HepG2 (cell line): ENCODE results near the gene RDH14. TPM values are rescaled to one million over a fixed set of nuclear protein-coding genes. Genes with fewer than 3 reads are reported as not detected.

Experiments
- ATAC-seq: fragments of 200-7000 bp; cut with Tn5 transposase; 3 replicates; pipeline ENCODE4 v1.9.1; 2020; ENCODE audit warnings: mild to moderate bottlenecking, moderate library complexity
- BruUV-seq: library from RNA; stranded (reverse); fragments of 400-500 nt; replicated peaks from 2 replicates; lab custom pipeline; 2021; lab: Mats Ljungman, UMichigan
- CTCF ChIA-PET: fragments of 300-600 bp; formaldehyde crosslinking; extraction: SDS; loops from one replicate; lab custom pipeline; 2021; ENCODE audit warnings: low total read pairs, inconsistent platforms, low intra/inter-chr PET ratio; lab: Yijun Ruan, JAX
- POLR2A ChIA-PET: fragments of 350-600 bp; sonication (Branson Sonifier 250); formaldehyde crosslinking; loops from one replicate; lab custom pipeline; 2020; ENCODE audit warnings: antibody characterized with exemption, inconsistent platforms; lab: Yijun Ruan, JAX
- DNase-seq: peaks from one replicate; pipeline ENCODE4 v3.0.0-alpha.2; 2015; ENCODE audit warnings: low spot score
- FAIRE-seq: peaks from 3 replicates; lab custom pipeline; 2011; peaks lifted over from hg19 to GRCh38; lab: Jason Lieb, UNC
- H2AFZ ChIP-seq: one replicate; pipeline ENCODE4 v1.6.1; 2011; ENCODE audit warnings: low read length, inconsistent platforms
- H3K27ac ChIP-seq: fragments of 300-600 bp; 3 replicates; pipeline ENCODE4 v1.8.0; 2011; ENCODE audit warnings: mixed run types, mild to moderate bottlenecking, mixed read lengths, low read length, inconsistent platforms; ENCODE audit not compliant: insufficient read depth; ENCODE audit errors: extremely low read length
- H3K27me3 ChIP-seq, 2 experiments: fragments of 200-600 bp in 1 of 2; 2 replicates in 1 of 2; 3 replicates in 1 of 2; pipeline versions ENCODE4 v1.6.0 to v1.8.0; 2011; ENCODE audit warnings: low read length in 2 of 2, mild to moderate bottlenecking in 2 of 2, moderate library complexity in 2 of 2, inconsistent platforms in 1 of 2; ENCODE audit not compliant: insufficient read depth in 2 of 2, control insufficient read depth in 1 of 2
- H3K36me3 ChIP-seq, 2 experiments: fragments of 200-600 bp in 1 of 2; replicated peaks in 1 of 2; 2 replicates in 1 of 2; 3 replicates in 1 of 2; pipeline versions ENCODE4 v1.5.1 to v1.8.0; 2011; ENCODE audit warnings: low read length in 2 of 2, inconsistent platforms in 1 of 2; ENCODE audit not compliant: insufficient read depth in 2 of 2, control insufficient read depth in 1 of 2
- H3K4me1 ChIP-seq: 2 replicates; pipeline ENCODE4 v1.5.1; 2012; ENCODE audit warnings: low read length, inconsistent platforms; ENCODE audit not compliant: insufficient read depth
- H3K4me2 ChIP-seq: 2 replicates; pipeline ENCODE4 v1.6.0; 2011; ENCODE audit warnings: low read depth, low read length, inconsistent platforms
- H3K4me3 ChIP-seq, 3 experiments: fragments of 200-600 bp in 1 of 3; sonication (generic), shearing (Covaris generic) in 1 of 3; replicated peaks in 1 of 3; 2 replicates each; pipeline ENCODE4 v1.5.1; 2011 to 2016; ENCODE audit warnings: low read length in 3 of 3, inconsistent platforms in 2 of 3, low read depth in 2 of 3, mild to moderate bottlenecking in 2 of 3, control low read depth in 1 of 3, mixed read lengths in 1 of 3; ENCODE audit not compliant: insufficient read depth in 1 of 3
- H3K79me2 ChIP-seq: one replicate; pipeline ENCODE4 v1.6.1; 2011; ENCODE audit warnings: low read length, inconsistent platforms; ENCODE audit not compliant: insufficient read depth
- H3K9ac ChIP-seq: 2 replicates; pipeline ENCODE4 v1.6.0; 2011; ENCODE audit warnings: mild to moderate bottlenecking, low read depth, low read length, inconsistent platforms; ENCODE audit not compliant: insufficient read depth
- H3K9me3 ChIP-seq: 2 replicates; pipeline ENCODE4 v1.5.1; 2012; ENCODE audit warnings: mild to moderate bottlenecking, low read length
- H4K20me1 ChIP-seq: 2 replicates; pipeline ENCODE4 v1.6.0; 2011; ENCODE audit warnings: inconsistent platforms, mild to moderate bottlenecking, low read length, moderate library complexity; ENCODE audit not compliant: insufficient read depth
- ATAD3A ChIP-seq: sonication (generic); formaldehyde crosslinking; IDR thresholded peaks from 2 replicates; pipeline ENCODE4 v1.4.0; 2020; ENCODE audit warnings: missing genetic modification reagents
- ATF2 ChIP-seq: sonication (generic); formaldehyde crosslinking; IDR thresholded peaks from 2 replicates; pipeline ENCODE4 v1.4.0; 2020; ENCODE audit warnings: missing genetic modification reagents
- CEBPB ChIP-seq: IDR thresholded peaks from 2 replicates; pipeline ENCODE4 v1.6.1; 2011; ENCODE audit warnings: low read depth, low read length, improper control_type of control experiment, borderline replicate concordance
- HDAC6 ChIP-seq: fragments of 200-600 bp; sonication (generic); IDR thresholded peaks from 2 replicates; pipeline ENCODE4 v1.7.0; 2017; ENCODE audit warnings: mild to moderate bottlenecking, antibody characterized with exemption, low read length, low read depth
- HOXA5 ChIP-seq: sonication (generic); formaldehyde crosslinking; IDR thresholded peaks from 2 replicates; pipeline ENCODE4 v1.4.0; 2020; ENCODE audit warnings: missing genetic modification reagents
- PCBP2 ChIP-seq: fragments of 200-400 bp; formaldehyde crosslinking; optimal IDR thresholded peaks from 2 replicates; pipeline ENCODE3; 2018; ENCODE audit warnings: low read length, low read depth; ENCODE audit not compliant: poor library complexity, severe bottlenecking
- ZKSCAN1 ChIP-seq: fragments of 150-350 bp; IDR thresholded peaks from 2 replicates; pipeline ENCODE4 v1.6.1; 2014; ENCODE audit warnings: low read length
- ZNF414 ChIP-seq: sonication (generic); formaldehyde crosslinking; IDR thresholded peaks from 2 replicates; pipeline ENCODE4 v1.5.0; 2020; ENCODE audit warnings: missing genetic modification reagents
- WGBS: methylation state at CpG from one replicate; pipeline ENCODE4 v1.1.6; 2017; ENCODE audit warnings: low lambda C conversion rate; 5-methylcytosine and 5-hydroxymethylcytosine counted together
- in situ Hi-C: cut with HindIII; loops from 2 replicates; pipeline ENCODE4 v1.10.0; 2017; ENCODE audit warnings: low pct_unique_long_range_greater_than_20kb; ENCODE audit not compliant: extremely low pct_ligation_motif_present
- intact Hi-C: fragments of 100-400 bp; cut with micrococcal nuclease; formaldehyde crosslinking; loops from one replicate; pipeline ENCODE4 v1.10.0; 2022; ENCODE audit not compliant: unreplicated experiment
- polyA plus RNA-seq, 8 experiments: library from polyadenylated mRNA; depleted of rRNA in 3 of 8; stranded (reverse) in 7 of 8; unstranded in 1 of 8; fragments of >200 nt; fragmentation: Illumina TruSeq in 4 of 8; extraction: Trizol in 4 of 8; gene quantifications; 2 replicates each; pipeline versions ENCODE4 v1.2.1 to v1.2.3, GENCODE V29; 2011 to 2016; ENCODE audit warnings: low read depth in 4 of 8, missing spikeins in 1 of 8, mixed read lengths in 1 of 8; ENCODE audit not compliant: insufficient read depth in 1 of 8
- total RNA-seq, 5 experiments: library from RNA; depleted of rRNA; stranded (reverse); fragments of >200 nt; fragmentation: Illumina TruSeq; extraction: Trizol; gene quantifications; 2 replicates each; pipeline ENCODE4 v1.2.3, GENCODE V29; 2016; ENCODE audit warnings: low read depth in 1 of 5
- TF ChIP-seq, protein P1 (sequence below): IDR thresholded peaks from 2 replicates; pipeline ENCODE4 v1.6.1; 2016; ENCODE audit warnings: missing genetic modification reagents, missing compliant biosample characterization
- TF ChIP-seq, protein P2 (sequence below): sonication (generic); formaldehyde crosslinking; IDR thresholded peaks from 2 replicates; pipeline ENCODE4 v1.4.0; 2020; ENCODE audit warnings: missing genetic modification reagents

Gene RDH14
- total and polyA plus RNA-seq, 2 of the 13 experiments (the other 11 are each of a cell fraction or from before 2014, with no cell fraction given), result 27.4 to 39.9 TPM

DNA sequence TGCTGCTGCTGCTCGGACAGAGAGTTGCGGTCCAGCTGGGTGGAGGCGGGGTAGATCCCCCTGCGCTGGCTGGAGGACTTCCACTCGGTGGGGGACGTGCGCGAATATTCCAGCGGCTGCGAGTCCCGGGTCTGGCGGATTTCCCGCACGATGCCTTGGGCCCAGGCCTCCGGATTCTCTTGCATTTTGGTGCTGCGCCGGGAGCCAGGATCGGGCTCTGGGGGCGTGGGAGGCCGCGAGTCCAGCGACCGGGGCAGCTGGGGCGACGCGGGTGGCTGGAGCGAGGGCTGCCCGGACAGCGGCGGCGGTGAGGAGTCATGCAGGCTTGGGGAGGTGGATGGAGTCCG lies 24.1 kb upstream of the RDH14 start (continued):
- TF ChIP-seq, protein P1, sequence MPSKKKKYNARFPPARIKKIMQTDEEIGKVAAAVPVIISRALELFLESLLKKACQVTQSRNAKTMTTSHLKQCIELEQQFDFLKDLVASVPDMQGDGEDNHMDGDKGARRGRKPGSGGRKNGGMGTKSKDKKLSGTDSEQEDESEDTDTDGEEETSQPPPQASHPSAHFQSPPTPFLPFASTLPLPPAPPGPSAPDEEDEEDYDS, result no peak

DNA sequence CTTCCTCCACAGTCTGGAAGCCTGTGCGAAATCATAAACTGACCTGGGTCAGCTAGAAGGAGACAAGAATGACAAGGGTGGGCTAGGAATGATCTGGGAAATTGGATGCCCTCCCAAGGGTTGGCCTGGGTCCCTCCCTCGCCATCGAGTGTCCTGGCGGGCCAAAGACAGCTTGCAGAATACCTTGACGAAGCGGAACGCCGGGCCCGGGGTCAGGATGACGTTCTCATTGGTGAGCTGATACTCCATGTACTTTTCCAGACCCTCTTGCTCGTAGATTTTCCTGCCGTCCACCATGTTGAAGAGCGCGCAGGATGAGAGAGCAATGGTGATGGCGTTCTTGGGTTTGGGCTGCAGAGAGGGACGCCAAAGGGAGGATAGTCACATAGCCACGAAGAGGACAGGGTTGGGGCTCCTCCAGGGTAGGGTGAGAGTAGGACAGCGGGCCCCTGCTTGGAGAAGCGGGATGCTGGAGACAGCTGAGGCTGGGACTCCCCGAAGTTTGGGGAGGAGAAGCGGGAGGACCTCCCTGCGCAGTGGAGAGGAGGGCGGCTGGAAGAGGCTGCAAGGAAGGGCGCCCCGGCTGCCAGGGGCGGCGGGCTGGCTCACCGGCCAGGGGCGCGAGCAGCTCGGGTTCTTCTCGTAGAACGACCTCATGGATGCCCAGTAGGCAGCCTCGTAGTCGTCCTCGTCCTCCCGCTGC lies 23.6 kb upstream of the RDH14 start:
- no peaks in the 10 kb centered on the region for H3K36me3 ChIP-seq

GRCh38 chr2:18580606-18581005 lies 20.2 kb upstream of the RDH14 start:
- CTCF ChIA-PET, result no interaction called here
- POLR2A ChIA-PET, result no interaction called here
- FAIRE-seq, result no peak

More for the DNA sequence above, 23.6 kb upstream of the RDH14 start:
- intact Hi-C loops (no loop called here), in situ Hi-C loops (no loop called here)
- WGBS, result 93% methylated on average over 36 of the region's 37 CpGs
- Histone ChIP-seq H3K79me2 (no peaks in the 10 kb centered on the region), H3K4me2 (no peak overlapping the region), H2AFZ (no peak overlapping the region), H3K27ac (no peak overlapping the region), H3K9ac (no peak overlapping the region), H3K27me3 (no peaks in the 10 kb centered on the region), H3K4me3 (no peak overlapping the region), H4K20me1 (no peaks in the 10 kb centered on the region), H3K9me3 (peaks cover 5% of the 10 kb centered on the region; the same call in 1 of the 2 replicates), H3K4me1 (no peaks in the 10 kb centered on the region)
- no peak for DNase-seq
- ChIA-PET CTCF (no interaction called here), POLR2A (no interaction called here)
- no peak for FAIRE-seq
- no peak for ATAC-seq
- TF ChIP-seq, protein P2, sequence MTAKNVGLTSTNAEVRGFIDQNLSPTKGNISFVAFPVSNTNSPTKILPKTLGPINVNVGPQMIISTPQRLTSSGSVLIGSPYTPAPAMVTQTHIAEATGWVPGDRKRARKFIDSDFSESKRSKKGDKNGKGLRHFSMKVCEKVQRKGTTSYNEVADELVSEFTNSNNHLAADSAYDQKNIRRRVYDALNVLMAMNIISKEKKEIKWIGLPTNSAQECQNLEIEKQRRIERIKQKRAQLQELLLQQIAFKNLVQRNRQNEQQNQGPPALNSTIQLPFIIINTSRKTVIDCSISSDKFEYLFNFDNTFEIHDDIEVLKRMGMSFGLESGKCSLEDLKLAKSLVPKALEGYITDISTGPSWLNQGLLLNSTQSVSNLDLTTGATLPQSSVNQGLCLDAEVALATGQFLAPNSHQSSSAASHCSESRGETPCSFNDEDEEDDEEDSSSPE (CRISPR knock-in tag), result no peak
- BruUV-seq, result no TSS peak

More at GRCh38 chr2:18580606-18581005, 20.2 kb upstream of the RDH14 start:
- Histone ChIP-seq H3K9me3 (peaks cover 11% of the 10 kb centered on the region; the same call in 1 of the 2 replicates), H3K4me2 (no peak overlapping the region), H3K9ac (no peak overlapping the region), H3K36me3 (no peaks in the 10 kb centered on the region), H3K27me3 (no peaks in the 10 kb centered on the region), H4K20me1 (no peaks in the 10 kb centered on the region), H2AFZ (no peak overlapping the region), H3K27ac (no peak overlapping the region), H3K79me2 (no peaks in the 10 kb centered on the region), H3K4me1 (no peaks in the 10 kb centered on the region), H3K4me3 (no peak overlapping the region)
- BruUV-seq, result no TSS peak
- 88% methylated on average over 3 of the region's 3 CpGs for WGBS
- in situ Hi-C loops, result no loop called here
- intact Hi-C loops, result no loop called here
- TF ChIP-seq ATAD3A (CRISPR knock-in tag) (no peak), ATF2 (CRISPR knock-in tag) (no peak), ZNF414 (CRISPR knock-in tag) (no peak), HOXA5 (CRISPR knock-in tag) (no peak), ZKSCAN1 (no peak), PCBP2 (no peak), CEBPB (peak; percentile 29; the same call in 1 of the 2 replicates), HDAC6 (no peak)
- DNase-seq, result no peak
- ATAC-seq, result no peak
